ENCODE measurements around the gene IYD. TPM values are rescaled to one million over a fixed set of nuclear protein-coding genes. Genes with fewer than 3 reads are reported as not detected.

IYD gene
- total and polyA plus RNA-seq, 2 donors (not counting 1 experiment from before 2014, with no cell fraction given): not detected

- H2AFZ ChIP-seq (ENCODE audit: low read length): peak overlapping the region; percentile 74
- no peaks in the 10 kb centered on the region for H3K4me1 ChIP-seq (ENCODE audit: control insufficient read depth, extremely low read depth, insufficient read depth, low read length)
- no peaks in the 10 kb centered on the region for H3K36me3 ChIP-seq (ENCODE audit: control insufficient read depth, insufficient read depth, low read length)
- H3K4me2 ChIP-seq (ENCODE audit: extremely low read depth, insufficient read depth, low read length): peak overlapping the region; percentile 87
- H3K9ac ChIP-seq (ENCODE audit: insufficient read depth, low read length): no peak overlapping the region
- TF ChIP-seq EZH2 (IDR thresholded peaks at IDR 0.05; ENCODE audit: low read length, missing control alignments) (no peak), CTCF (conservative IDR thresholded peaks at IDR 0.05 in 1 of 2, IDR thresholded peaks at IDR 0.05 in 1 of 2; ENCODE audit: low read depth in 1 of 2, low read length in 2 of 2) (peak; percentile 67 to 75)
- H3K79me2 ChIP-seq (ENCODE audit: control insufficient read depth, insufficient read depth, low read length): no peaks in the 10 kb centered on the region
- peak; percentile 55 to 65 for DNase-seq (ENCODE audit: low read depth in 2 of 2)
- H3K27ac ChIP-seq (ENCODE audit: insufficient read depth, low read length): no peak overlapping the region
- no peaks in the 10 kb centered on the region for H3K27me3 ChIP-seq (ENCODE audit: control insufficient read depth, insufficient read depth, low read length)
- no peaks in the 10 kb centered on the region for H4K20me1 ChIP-seq (ENCODE audit: control insufficient read depth, extremely low read depth, insufficient read depth, low read length)
- no peaks in the 10 kb centered on the region for H3K9me3 ChIP-seq (ENCODE audit: control insufficient read depth, insufficient read depth, low read depth, low read length)
- H3K4me3 ChIP-seq (replicated peaks in 1 of 4; ENCODE audit: control extremely low read depth in 1 of 4, insufficient read depth in 1 of 4, low read depth in 3 of 4, low read length in 4 of 4): peak overlapping the region; percentile 3 to 56 (median 26)
Observed at GRCh38 chr6:150418827-150419594, 50.2 kb downstream of the IYD start.

GRCh38 chr6:150420428-150420827 is 51.6 kb downstream of the IYD start:
- H3K4me3 ChIP-seq (replicated peaks in 1 of 4; ENCODE audit: control extremely low read depth in 1 of 4, insufficient read depth in 1 of 4, low read depth in 3 of 4, low read length in 4 of 4): no peak overlapping the region
- no peaks in the 10 kb centered on the region for H3K27me3 ChIP-seq (ENCODE audit: control insufficient read depth, insufficient read depth, low read length)

GRCh38 chr6:150420926-150421325 is 52.1 kb downstream of the IYD start:
- no peaks in the 10 kb centered on the region for H3K79me2 ChIP-seq (ENCODE audit: control insufficient read depth, insufficient read depth, low read length)
- H2AFZ ChIP-seq (ENCODE audit: low read length): no peak overlapping the region
- H3K9me3 ChIP-seq (ENCODE audit: control insufficient read depth, insufficient read depth, low read depth, low read length): no peaks in the 10 kb centered on the region
- no peaks in the 10 kb centered on the region for H4K20me1 ChIP-seq (ENCODE audit: control insufficient read depth, extremely low read depth, insufficient read depth, low read length)
- H3K4me3 ChIP-seq (replicated peaks in 1 of 4; ENCODE audit: control extremely low read depth in 1 of 4, insufficient read depth in 1 of 4, low read depth in 3 of 4, low read length in 4 of 4): no peak overlapping the region
- no peak overlapping the region for H3K27ac ChIP-seq (ENCODE audit: insufficient read depth, low read length)
- no peaks in the 10 kb centered on the region for H3K4me1 ChIP-seq (ENCODE audit: control insufficient read depth, extremely low read depth, insufficient read depth, low read length)
- DNase-seq (ENCODE audit: low read depth in 2 of 2): no peak
- no peaks in the 10 kb centered on the region for H3K27me3 ChIP-seq (ENCODE audit: control insufficient read depth, insufficient read depth, low read length)
- no peaks in the 10 kb centered on the region for H3K36me3 ChIP-seq (ENCODE audit: control insufficient read depth, insufficient read depth, low read length)
- H3K9ac ChIP-seq (ENCODE audit: insufficient read depth, low read length): no peak overlapping the region
- H3K4me2 ChIP-seq (ENCODE audit: extremely low read depth, insufficient read depth, low read length): no peak overlapping the region
- TF ChIP-seq CTCF (conservative IDR thresholded peaks at IDR 0.05 in 1 of 2, IDR thresholded peaks at IDR 0.05 in 1 of 2; ENCODE audit: low read depth in 1 of 2, low read length in 2 of 2) (no peak), EZH2 (IDR thresholded peaks at IDR 0.05; ENCODE audit: low read length, missing control alignments) (no peak)

More at GRCh38 chr6:150420428-150420827, 51.6 kb downstream of the IYD start:
- Histone ChIP-seq H3K36me3 (ENCODE audit: control insufficient read depth, insufficient read depth, low read length) (no peaks in the 10 kb centered on the region), H3K4me1 (ENCODE audit: control insufficient read depth, extremely low read depth, insufficient read depth, low read length) (no peaks in the 10 kb centered on the region), H3K4me2 (ENCODE audit: extremely low read depth, insufficient read depth, low read length) (no peak overlapping the region), H3K79me2 (ENCODE audit: control insufficient read depth, insufficient read depth, low read length) (no peaks in the 10 kb centered on the region), H3K9me3 (ENCODE audit: control insufficient read depth, insufficient read depth, low read depth, low read length) (no peaks in the 10 kb centered on the region), H2AFZ (ENCODE audit: low read length) (no peak overlapping the region), H4K20me1 (ENCODE audit: control insufficient read depth, extremely low read depth, insufficient read depth, low read length) (no peaks in the 10 kb centered on the region), H3K27ac (ENCODE audit: insufficient read depth, low read length) (no peak overlapping the region), H3K9ac (ENCODE audit: insufficient read depth, low read length) (no peak overlapping the region)
- TF ChIP-seq CTCF (conservative IDR thresholded peaks at IDR 0.05 in 1 of 2, IDR thresholded peaks at IDR 0.05 in 1 of 2; ENCODE audit: low read depth in 1 of 2, low read length in 2 of 2): no peak
- TF ChIP-seq EZH2 (IDR thresholded peaks at IDR 0.05; ENCODE audit: low read length, missing control alignments): no peak
- no peak for DNase-seq (ENCODE audit: low read depth in 2 of 2)

Data from fibroblast of lung (primary cell).